Fibroblast of gingiva (primary cell): ENCODE data around the gene DENND2A.
"Not testable (repeated sequence)": the region's sequence is repeated elsewhere in the genome, so short reads cannot be mapped to it uniquely, and the experiment has no call there.

ENCODE experiments used
- DNase-seq: peaks from one replicate; pipeline ENCODE4 v3.0.0-alpha.2; 2011; ENCODE audit warnings: low read depth

DENND2A gene, protein sequence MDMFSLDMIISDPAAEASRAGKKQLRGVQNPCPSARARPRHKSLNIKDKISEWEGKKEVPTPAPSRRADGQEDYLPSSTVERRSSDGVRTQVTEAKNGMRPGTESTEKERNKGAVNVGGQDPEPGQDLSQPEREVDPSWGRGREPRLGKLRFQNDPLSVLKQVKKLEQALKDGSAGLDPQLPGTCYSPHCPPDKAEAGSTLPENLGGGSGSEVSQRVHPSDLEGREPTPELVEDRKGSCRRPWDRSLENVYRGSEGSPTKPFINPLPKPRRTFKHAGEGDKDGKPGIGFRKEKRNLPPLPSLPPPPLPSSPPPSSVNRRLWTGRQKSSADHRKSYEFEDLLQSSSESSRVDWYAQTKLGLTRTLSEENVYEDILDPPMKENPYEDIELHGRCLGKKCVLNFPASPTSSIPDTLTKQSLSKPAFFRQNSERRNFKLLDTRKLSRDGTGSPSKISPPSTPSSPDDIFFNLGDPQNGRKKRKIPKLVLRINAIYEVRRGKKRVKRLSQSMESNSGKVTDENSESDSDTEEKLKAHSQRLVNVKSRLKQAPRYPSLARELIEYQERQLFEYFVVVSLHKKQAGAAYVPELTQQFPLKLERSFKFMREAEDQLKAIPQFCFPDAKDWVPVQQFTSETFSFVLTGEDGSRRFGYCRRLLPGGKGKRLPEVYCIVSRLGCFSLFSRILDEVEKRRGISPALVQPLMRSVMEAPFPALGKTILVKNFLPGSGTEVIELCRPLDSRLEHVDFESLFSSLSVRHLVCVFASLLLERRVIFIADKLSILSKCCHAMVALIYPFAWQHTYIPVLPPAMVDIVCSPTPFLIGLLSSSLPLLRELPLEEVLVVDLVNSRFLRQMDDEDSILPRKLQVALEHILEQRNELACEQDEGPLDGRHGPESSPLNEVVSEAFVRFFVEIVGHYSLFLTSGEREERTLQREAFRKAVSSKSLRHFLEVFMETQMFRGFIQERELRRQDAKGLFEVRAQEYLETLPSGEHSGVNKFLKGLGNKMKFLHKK

DNA sequence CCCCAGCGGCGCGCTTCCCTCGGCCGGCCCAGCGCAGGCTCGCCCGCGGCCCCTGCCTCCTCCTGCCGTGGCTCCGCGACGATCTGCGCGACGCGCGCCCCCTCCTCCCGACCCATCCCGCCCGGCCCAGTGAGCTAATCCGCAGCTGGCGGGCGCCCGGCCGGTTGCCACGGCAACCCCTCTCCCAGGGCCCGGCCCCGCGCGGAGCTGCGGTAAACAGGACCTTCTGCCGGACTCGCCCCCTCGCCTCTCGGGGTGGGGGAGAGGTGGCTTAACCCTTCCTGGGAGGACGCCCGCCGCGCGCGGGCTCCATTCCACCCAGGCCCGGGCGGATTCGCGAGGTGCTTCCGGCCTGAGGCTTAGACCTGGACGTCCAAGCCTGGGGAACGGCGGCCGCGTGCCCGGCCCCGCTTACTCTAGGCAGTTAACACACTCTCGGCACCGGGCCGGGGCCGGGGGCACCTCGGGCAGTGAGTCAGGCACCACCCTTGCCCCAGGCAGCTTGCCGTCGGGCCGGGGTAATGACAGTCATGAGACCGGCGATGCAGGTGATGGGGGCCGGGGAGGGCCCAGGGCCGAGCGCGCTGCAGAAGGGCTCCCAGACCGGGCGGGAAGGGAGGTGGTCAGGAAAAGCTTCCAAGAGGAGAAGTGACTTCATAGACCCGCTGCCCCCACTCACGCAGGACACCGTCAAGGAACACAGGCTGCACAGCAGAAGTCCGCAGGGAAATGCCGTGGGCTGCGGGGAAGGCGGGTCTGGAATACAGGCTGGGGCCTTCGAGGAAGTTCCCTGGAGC is at the start of gene DENND2A:
TSS of gene DENND2A (minus strand) at position 87 of the 797 bp plus-strand sequence. CDS start 38,416 bp downstream, outside the sequence.
- peak; percentile 65 for DNase-seq

DNA sequence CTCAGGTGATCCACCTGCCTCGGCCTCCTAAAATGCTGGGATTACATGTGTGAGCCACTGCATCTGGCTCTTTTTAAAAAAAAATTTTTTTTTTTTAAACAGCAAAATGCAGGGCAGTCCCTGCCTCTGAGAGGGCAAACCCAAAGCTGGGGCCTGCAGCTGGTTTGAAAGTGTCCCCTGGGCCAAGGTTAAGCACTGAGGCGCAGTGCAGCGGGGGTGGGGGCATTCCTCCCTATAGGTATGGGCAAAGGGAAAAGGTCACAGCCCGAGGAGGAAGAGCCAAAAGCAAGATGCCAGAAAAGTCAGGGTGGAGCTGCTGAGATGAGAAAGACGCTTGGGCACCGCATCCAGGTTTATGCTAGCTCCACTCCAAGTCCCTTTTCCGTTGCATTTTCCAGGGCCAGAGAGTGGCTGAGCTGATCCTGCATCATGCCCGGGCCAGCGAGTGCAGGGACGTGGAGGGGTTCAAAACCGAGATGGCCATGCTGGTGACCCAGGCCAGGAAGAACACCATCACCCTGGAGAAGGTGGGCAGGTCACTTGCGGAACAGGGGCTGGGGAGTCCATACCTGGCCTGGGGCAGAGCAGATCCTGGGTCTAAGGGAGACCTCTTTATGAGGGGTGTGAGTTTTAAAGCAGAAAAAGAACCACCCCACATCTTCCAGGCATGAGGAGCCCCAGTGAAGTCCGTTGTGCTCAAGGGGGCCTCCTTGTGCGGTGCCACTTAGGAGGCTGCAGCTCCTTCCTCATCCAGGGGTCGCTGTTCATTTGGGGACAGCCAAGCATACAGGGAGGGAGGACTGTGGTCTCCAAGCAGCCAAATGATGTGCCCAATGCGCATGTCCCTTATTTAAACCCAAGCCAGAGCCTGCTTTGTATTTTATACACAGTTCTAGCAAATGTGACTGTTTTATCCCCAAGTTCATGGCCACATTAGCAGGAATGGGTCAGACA is 48.9 kb upstream of the DENND2A start:
- DNase-seq = no peak

- DNase-seq = no peak
These were observed 47.7 kb upstream of the DENND2A start for GRCh38 chr7:140688341-140688740.

- DNase-seq = no peak
These were observed 46.3 kb upstream of the DENND2A start for GRCh38 chr7:140686921-140687320.

- DNase-seq = no peak
These were observed 44.9 kb upstream of the DENND2A start for GRCh38 chr7:140685407-140686087.

GRCh38 chr7:140684066-140684950 is 43.7 kb upstream of the DENND2A start:
- no peak for DNase-seq

DNA sequence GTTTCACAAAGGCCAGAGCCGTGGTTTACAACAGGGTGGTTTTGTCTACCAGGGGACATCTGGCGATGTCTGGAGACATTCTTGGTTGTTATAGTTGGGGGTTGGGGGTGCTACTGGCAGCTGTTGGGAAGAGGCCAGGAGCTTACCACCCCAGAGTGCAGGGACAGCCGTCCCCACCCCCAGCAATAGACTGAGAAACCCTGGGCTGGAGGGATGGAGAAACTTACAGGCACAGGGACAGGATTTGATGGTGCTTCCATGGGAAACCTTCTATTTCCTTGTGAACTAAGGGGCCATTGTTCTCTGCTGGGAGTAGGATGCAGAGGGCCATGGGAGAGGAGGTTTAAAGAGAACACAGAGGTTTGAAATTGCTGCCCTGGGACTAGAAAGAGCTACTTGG is 43.0 kb upstream of the DENND2A start:
- no peak for DNase-seq

DNA sequence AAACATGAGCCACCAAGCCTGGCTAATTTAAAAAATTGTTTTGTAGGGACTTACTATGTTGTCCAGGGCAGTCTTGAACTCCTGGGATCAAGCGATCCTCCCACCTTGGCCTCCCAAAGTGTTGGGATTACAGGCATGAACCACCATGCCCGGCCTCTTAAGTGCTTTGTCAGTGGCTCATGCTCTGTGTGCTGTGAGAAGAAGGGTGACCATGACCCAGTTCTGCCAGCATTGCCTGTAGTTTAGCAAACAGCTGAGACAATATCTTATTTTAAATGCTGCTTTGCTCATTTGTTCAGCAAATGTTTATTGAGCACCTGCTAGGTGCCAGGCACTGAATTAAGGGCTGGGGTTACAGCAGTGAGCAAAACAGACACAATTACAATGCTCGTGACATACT is 41.2 kb upstream of the DENND2A start:
- no peak for DNase-seq

GRCh38 chr7:140680886-140681285 is 40.3 kb upstream of the DENND2A start:
- DNase-seq = no peak

DNA sequence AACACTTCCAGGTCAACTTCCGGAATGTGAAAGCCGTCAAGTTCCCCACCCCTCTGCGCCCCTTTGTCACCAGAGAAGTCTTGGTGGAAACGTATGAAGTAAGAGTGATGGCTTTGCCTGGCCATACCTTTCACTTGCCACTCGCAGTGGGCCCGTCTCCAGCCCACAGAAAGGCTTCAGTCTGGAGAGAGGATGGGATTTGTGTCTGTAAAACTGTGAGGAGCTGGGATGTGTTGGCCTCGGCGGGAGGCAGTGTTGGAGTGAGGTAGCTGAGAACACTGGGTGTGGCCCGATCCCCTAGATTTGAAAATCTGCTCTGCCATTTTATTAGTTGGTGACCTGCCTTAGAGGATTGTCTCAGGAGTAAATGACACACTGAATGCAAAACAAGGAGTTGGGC is 38.6 kb upstream of the DENND2A start:
- no peak for DNase-seq

DNA sequence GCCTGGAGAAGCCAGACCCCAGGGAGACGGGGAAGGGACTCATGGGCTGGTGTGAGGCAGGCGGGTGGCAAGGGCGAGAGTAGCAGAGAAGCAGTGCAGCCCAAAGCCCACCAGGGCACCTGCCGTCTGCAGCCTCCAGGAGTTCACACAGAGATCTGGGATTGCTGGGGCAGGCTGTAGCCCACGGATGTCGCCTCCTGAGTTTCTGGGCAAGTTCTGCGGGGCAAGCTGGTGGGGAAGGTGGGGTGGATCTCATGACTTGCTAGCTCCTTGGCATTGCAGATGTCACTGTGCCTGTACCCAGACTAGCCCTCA is 38.2 kb upstream of the DENND2A start:
- no peak for DNase-seq

DNA sequence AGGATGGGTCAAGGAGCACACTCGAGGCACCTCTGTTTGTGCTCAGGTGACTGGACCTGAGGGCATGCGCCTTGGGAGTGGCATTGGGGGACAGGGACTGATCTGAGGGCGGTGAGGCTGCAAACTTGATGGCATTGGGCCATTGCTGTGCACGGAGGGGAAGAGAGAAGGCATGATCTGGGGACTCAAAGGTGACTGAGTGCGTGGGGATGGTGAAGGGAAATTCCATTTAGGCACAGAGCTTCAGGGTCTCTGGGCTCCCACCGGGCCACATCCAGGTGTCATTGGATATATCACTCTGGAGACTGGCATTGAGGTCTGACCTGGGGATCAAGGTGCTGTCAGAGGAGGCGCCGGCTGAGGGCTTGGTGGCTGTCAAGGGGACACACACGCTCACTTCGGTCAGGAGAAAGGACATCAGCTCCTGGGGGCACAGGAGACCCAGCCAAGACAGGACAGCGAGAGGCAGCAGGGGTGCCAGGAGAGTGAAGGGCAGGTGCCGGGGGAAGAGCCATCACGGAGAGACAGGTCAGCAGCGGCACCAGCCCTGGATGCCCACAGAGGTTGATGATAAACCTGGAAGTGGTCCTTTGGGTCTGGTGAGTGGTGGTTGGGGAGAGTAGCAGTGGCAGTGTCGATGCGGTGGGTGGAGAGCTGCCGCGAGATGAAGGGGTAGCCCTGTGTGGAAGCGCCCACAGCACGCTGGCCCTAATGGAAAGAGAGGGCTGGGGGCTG is 37.6 kb upstream of the DENND2A start:
- DNase-seq = no peak

DNA sequence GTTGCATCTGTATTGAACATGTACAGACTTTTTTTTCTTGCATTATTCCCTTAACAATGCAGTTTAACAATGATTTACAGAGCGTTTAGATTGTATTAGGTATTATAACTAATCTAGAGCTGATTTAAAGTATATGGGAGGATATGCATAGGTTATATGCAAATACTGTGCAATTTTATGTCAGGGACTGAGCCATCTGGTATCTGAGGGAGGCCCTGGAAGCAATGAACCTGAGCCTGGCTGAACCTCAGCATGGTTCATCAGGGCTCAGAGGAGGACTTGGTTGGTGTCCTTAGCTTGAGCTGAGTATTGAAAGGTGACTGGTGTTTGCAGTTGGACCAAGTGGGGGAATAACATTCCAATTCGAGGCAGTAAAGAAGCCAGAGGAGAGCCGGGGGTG is 36.9 kb upstream of the DENND2A start:
- DNase-seq = no peak

DNA sequence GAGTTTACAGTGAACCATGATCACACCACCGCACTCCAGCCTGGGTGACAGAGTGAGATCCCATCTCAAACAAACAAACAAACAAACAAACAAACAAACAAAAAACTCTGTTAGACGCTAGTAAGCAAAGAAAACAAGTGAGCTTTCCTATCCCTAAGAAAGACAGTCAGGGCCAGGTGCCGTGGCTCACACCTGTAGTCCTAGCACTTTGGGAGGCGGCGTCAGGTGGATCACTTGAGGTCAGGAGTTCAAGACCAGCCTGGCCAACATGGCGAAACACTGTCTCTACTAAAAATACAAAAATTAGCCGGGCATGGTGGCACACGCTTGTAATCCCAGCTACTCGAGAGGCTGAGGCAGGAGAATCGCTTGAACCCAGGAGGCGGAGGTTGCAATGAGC is 36.3 kb upstream of the DENND2A start:
- DNase-seq = not testable (repeated sequence)

DNA sequence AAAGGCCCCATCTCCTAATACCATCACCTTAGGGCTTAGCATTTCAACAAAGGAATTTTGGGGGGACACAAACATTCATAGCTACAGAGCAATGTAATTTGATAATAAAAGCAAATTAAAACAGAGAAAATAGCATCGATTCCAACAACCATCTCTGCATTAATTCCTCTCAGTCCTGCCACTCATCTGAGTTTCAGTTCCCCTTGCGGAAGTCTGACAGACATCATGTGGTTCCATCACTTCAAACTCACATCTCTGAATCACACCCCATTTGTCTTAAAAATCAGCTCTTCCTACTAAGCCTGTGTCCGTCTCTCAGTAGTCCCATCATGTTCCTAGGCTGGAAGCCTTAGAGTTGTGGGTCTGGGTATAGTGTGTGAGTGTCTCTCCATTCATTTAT is 35.7 kb upstream of the DENND2A start:
- DNase-seq = no peak

GRCh38 chr7:140675726-140676125 is 35.1 kb upstream of the DENND2A start:
- DNase-seq = no peak

- peak; percentile 66 for DNase-seq
These were observed 34.5 kb upstream of the DENND2A start for GRCh38 chr7:140674899-140675701.

GRCh38 chr7:140674356-140674800 is 33.8 kb upstream of the DENND2A start:
- DNase-seq = no peak
